EL (cell line): ENCODE data around the gene IGF2BP2.
"Not testable (repeated sequence)": the region's sequence is repeated elsewhere in the genome, so short reads cannot be mapped to it uniquely, and the experiment has no call there.

Experiments used
- DNase-seq: peaks from one replicate; pipeline ENCODE4 v3.0.0-alpha.2; 2016

IGF2BP2 gene

GRCh38 chr3:185657691-185658503 lies 166.9 kb downstream of the IGF2BP2 start:
- DNase-seq: no peak

- DNase-seq: no peak
Measured at GRCh38 chr3:185657211-185657610, 167.6 kb downstream of the IGF2BP2 start.

- peak; percentile 99 for DNase-seq
Measured at GRCh38 chr3:185656321-185656840, 168.5 kb downstream of the IGF2BP2 start.

- DNase-seq: no peak
Measured at GRCh38 chr3:185655426-185656320, 169.2 kb downstream of the IGF2BP2 start.

GRCh38 chr3:185654758-185655145 lies 170.1 kb downstream of the IGF2BP2 start:
- no peak for DNase-seq

GRCh38 chr3:185653949-185654757 lies 170.7 kb downstream of the IGF2BP2 start:
- no peak for DNase-seq

- DNase-seq: no peak
Measured at GRCh38 chr3:185651971-185652370, 172.9 kb downstream of the IGF2BP2 start.

GRCh38 chr3:185649414-185649813 lies 175.4 kb downstream of the IGF2BP2 start:
- no peak for DNase-seq

- no peak for DNase-seq
Measured at GRCh38 chr3:185648396-185648795, 176.4 kb downstream of the IGF2BP2 start.

GRCh38 chr3:185647880-185648210 lies 177.0 kb downstream of the IGF2BP2 start:
- no peak for DNase-seq

- DNase-seq: no peak
Measured at GRCh38 chr3:185647134-185647879, 177.5 kb downstream of the IGF2BP2 start.

GRCh38 chr3:185646382-185647133 lies 178.3 kb downstream of the IGF2BP2 start:
- no peak for DNase-seq

GRCh38 chr3:185645596-185646381 lies 179.1 kb downstream of the IGF2BP2 start:
- no peak for DNase-seq

- not testable (repeated sequence) for DNase-seq
Measured at GRCh38 chr3:185645191-185645590, 179.7 kb downstream of the IGF2BP2 start.

GRCh38 chr3:185640308-185640707 lies 184.5 kb downstream of the IGF2BP2 start:
- no peak for DNase-seq

- DNase-seq: no peak
Measured at GRCh38 chr3:185639632-185640206, 185.1 kb downstream of the IGF2BP2 start.

GRCh38 chr3:185638651-185639050 lies 186.2 kb downstream of the IGF2BP2 start:
- DNase-seq: not testable (repeated sequence)

- no peak for DNase-seq
Measured at GRCh38 chr3:185637388-185637787, 187.5 kb downstream of the IGF2BP2 start.

GRCh38 chr3:185632996-185633395 lies 191.8 kb downstream of the IGF2BP2 start:
- no peak for DNase-seq
